HepG2 (cell line): Measurements from ENCODE around the gene KCND3. TPM values are rescaled to one million over a fixed set of nuclear protein-coding genes. Genes with fewer than 3 reads are reported as not detected.

Experiments
- ATAC-seq: fragments of 200-7000 bp; cut with Tn5 transposase; 3 replicates; pipeline ENCODE4 v1.9.1; 2020; ENCODE audit warnings: mild to moderate bottlenecking, moderate library complexity
- BruUV-seq: library from RNA; stranded (reverse); fragments of 400-500 nt; replicated peaks from 2 replicates; lab custom pipeline; 2021; lab: Mats Ljungman, UMichigan
- CTCF ChIA-PET: fragments of 300-600 bp; formaldehyde crosslinking; extraction: SDS; loops from one replicate; lab custom pipeline; 2021; ENCODE audit warnings: low total read pairs, inconsistent platforms, low intra/inter-chr PET ratio; lab: Yijun Ruan, JAX
- POLR2A ChIA-PET: fragments of 350-600 bp; sonication (Branson Sonifier 250); formaldehyde crosslinking; loops from one replicate; lab custom pipeline; 2020; ENCODE audit warnings: antibody characterized with exemption, inconsistent platforms; lab: Yijun Ruan, JAX
- DNase-seq: peaks from one replicate; pipeline ENCODE4 v3.0.0-alpha.2; 2015; ENCODE audit warnings: low spot score
- FAIRE-seq: peaks from 3 replicates; lab custom pipeline; 2011; peaks lifted over from hg19 to GRCh38; lab: Jason Lieb, UNC
- H2AFZ ChIP-seq: one replicate; pipeline ENCODE4 v1.6.1; 2011; ENCODE audit warnings: low read length, inconsistent platforms
- H3K27ac ChIP-seq: fragments of 300-600 bp; 3 replicates; pipeline ENCODE4 v1.8.0; 2011; ENCODE audit warnings: mixed run types, mild to moderate bottlenecking, mixed read lengths, low read length, inconsistent platforms; ENCODE audit not compliant: insufficient read depth; ENCODE audit errors: extremely low read length
- H3K27me3 ChIP-seq, 2 experiments: fragments of 200-600 bp in 1 of 2; 2 replicates in 1 of 2; 3 replicates in 1 of 2; pipeline versions ENCODE4 v1.6.0 to v1.8.0; 2011; ENCODE audit warnings: low read length in 2 of 2, mild to moderate bottlenecking in 2 of 2, moderate library complexity in 2 of 2, inconsistent platforms in 1 of 2; ENCODE audit not compliant: insufficient read depth in 2 of 2, control insufficient read depth in 1 of 2
- H3K36me3 ChIP-seq, 2 experiments: fragments of 200-600 bp in 1 of 2; replicated peaks in 1 of 2; 2 replicates in 1 of 2; 3 replicates in 1 of 2; pipeline versions ENCODE4 v1.5.1 to v1.8.0; 2011; ENCODE audit warnings: low read length in 2 of 2, inconsistent platforms in 1 of 2; ENCODE audit not compliant: insufficient read depth in 2 of 2, control insufficient read depth in 1 of 2
- H3K4me1 ChIP-seq: 2 replicates; pipeline ENCODE4 v1.5.1; 2012; ENCODE audit warnings: low read length, inconsistent platforms; ENCODE audit not compliant: insufficient read depth
- H3K4me2 ChIP-seq: 2 replicates; pipeline ENCODE4 v1.6.0; 2011; ENCODE audit warnings: low read depth, low read length, inconsistent platforms
- H3K4me3 ChIP-seq, 3 experiments: fragments of 200-600 bp in 1 of 3; sonication (generic), shearing (Covaris generic) in 1 of 3; replicated peaks in 1 of 3; 2 replicates each; pipeline ENCODE4 v1.5.1; 2011 to 2016; ENCODE audit warnings: low read length in 3 of 3, inconsistent platforms in 2 of 3, low read depth in 2 of 3, mild to moderate bottlenecking in 2 of 3, control low read depth in 1 of 3, mixed read lengths in 1 of 3; ENCODE audit not compliant: insufficient read depth in 1 of 3
- H3K79me2 ChIP-seq: one replicate; pipeline ENCODE4 v1.6.1; 2011; ENCODE audit warnings: low read length, inconsistent platforms; ENCODE audit not compliant: insufficient read depth
- H3K9ac ChIP-seq: 2 replicates; pipeline ENCODE4 v1.6.0; 2011; ENCODE audit warnings: mild to moderate bottlenecking, low read depth, low read length, inconsistent platforms; ENCODE audit not compliant: insufficient read depth
- H3K9me3 ChIP-seq: 2 replicates; pipeline ENCODE4 v1.5.1; 2012; ENCODE audit warnings: mild to moderate bottlenecking, low read length
- H4K20me1 ChIP-seq: 2 replicates; pipeline ENCODE4 v1.6.0; 2011; ENCODE audit warnings: inconsistent platforms, mild to moderate bottlenecking, low read length, moderate library complexity; ENCODE audit not compliant: insufficient read depth
- ERF ChIP-seq: IDR thresholded peaks from 2 replicates; pipeline ENCODE4 v1.6.1; 2018; ENCODE audit warnings: missing biosample characterization, missing genetic modification reagents
- KAT8 ChIP-seq: IDR thresholded peaks from 2 replicates; pipeline ENCODE4 v1.6.1; 2016; ENCODE audit warnings: missing genetic modification reagents, missing compliant biosample characterization
- MED1 ChIP-seq: sonication (generic); formaldehyde crosslinking; IDR thresholded peaks from 2 replicates; pipeline ENCODE4 v1.4.0; 2020; ENCODE audit warnings: missing genetic modification reagents
- NFKBIZ ChIP-seq: IDR thresholded peaks from 2 replicates; pipeline ENCODE4 v1.6.1; 2018; ENCODE audit warnings: missing genetic modification reagents, missing compliant biosample characterization
- POLR2AphosphoS2 ChIP-seq: IDR thresholded peaks from 2 replicates; pipeline ENCODE4 v1.6.1; 2011; ENCODE audit warnings: low read depth, low read length, improper control_type of control experiment
- ZNF333 ChIP-seq: sonication (generic); formaldehyde crosslinking; IDR thresholded peaks from 2 replicates; pipeline ENCODE4 v1.4.0; 2020; ENCODE audit warnings: mild to moderate bottlenecking, missing genetic modification reagents, borderline replicate concordance
- WGBS: methylation state at CpG from one replicate; pipeline ENCODE4 v1.1.6; 2017; ENCODE audit warnings: low lambda C conversion rate; 5-methylcytosine and 5-hydroxymethylcytosine counted together
- in situ Hi-C: cut with HindIII; loops from 2 replicates; pipeline ENCODE4 v1.10.0; 2017; ENCODE audit warnings: low pct_unique_long_range_greater_than_20kb; ENCODE audit not compliant: extremely low pct_ligation_motif_present
- intact Hi-C: fragments of 100-400 bp; cut with micrococcal nuclease; formaldehyde crosslinking; loops from one replicate; pipeline ENCODE4 v1.10.0; 2022; ENCODE audit not compliant: unreplicated experiment
- polyA plus RNA-seq, 8 experiments: library from polyadenylated mRNA; depleted of rRNA in 3 of 8; stranded (reverse) in 7 of 8; unstranded in 1 of 8; fragments of >200 nt; fragmentation: Illumina TruSeq in 4 of 8; extraction: Trizol in 4 of 8; gene quantifications; 2 replicates each; pipeline versions ENCODE4 v1.2.1 to v1.2.3, GENCODE V29; 2011 to 2016; ENCODE audit warnings: low read depth in 4 of 8, missing spikeins in 1 of 8, mixed read lengths in 1 of 8; ENCODE audit not compliant: insufficient read depth in 1 of 8
- total RNA-seq, 5 experiments: library from RNA; depleted of rRNA; stranded (reverse); fragments of >200 nt; fragmentation: Illumina TruSeq; extraction: Trizol; gene quantifications; 2 replicates each; pipeline ENCODE4 v1.2.3, GENCODE V29; 2016; ENCODE audit warnings: low read depth in 1 of 5
- TF ChIP-seq, protein P1 (sequence below): sonication (generic); formaldehyde crosslinking; IDR thresholded peaks from 2 replicates; pipeline ENCODE4 v1.5.0; 2020; ENCODE audit warnings: mild to moderate bottlenecking, missing genetic modification reagents, borderline replicate concordance
- TF ChIP-seq, protein P2 (sequence below): sonication (generic); formaldehyde crosslinking; conservative IDR thresholded peaks from 2 replicates; pipeline ENCODE4 v1.4.0; 2020; ENCODE audit warnings: missing genetic modification reagents
- TF ChIP-seq, protein P3 (sequence below): sonication (generic); formaldehyde crosslinking; IDR thresholded peaks from 2 replicates; pipeline ENCODE4 v1.4.0; 2020; ENCODE audit warnings: low read depth, mild to moderate bottlenecking, missing genetic modification reagents
- TF ChIP-seq, protein P4 (sequence below): sonication (generic); formaldehyde crosslinking; IDR thresholded peaks from 2 replicates; pipeline ENCODE4 v1.4.0; 2020; ENCODE audit warnings: missing genetic modification reagents, borderline replicate concordance
- TF ChIP-seq, protein P5 (sequence below): sonication (generic); formaldehyde crosslinking; IDR thresholded peaks from 2 replicates; pipeline ENCODE4 v1.4.0; 2020; ENCODE audit warnings: missing genetic modification reagents

The KCND3 gene
- total and polyA plus RNA-seq, 2 of the 13 experiments (the other 11 are each of a cell fraction or from before 2014, with no cell fraction given): 0.04 TPM; not detected in 1

DNA sequence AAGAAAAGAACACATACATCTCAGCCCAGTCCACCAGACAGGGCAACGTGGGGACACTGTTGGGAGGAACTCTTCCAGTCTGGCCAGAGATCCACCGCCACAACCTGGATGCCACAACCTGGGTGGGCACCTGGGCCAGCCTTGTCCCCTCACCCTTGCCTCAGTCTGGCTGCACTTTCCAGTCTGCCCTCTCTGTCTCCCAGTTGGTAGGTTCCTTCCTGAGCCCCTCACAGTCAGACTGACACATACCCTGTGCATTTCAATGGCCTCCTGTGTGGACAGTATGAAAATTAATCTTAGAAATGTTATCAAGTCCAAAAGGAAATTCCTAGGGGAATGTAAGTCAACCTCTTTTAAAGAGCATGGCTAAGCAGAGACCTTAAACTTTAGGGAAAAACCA lies 184.2 kb downstream of the KCND3 start (continued):
- TF ChIP-seq, protein P1, sequence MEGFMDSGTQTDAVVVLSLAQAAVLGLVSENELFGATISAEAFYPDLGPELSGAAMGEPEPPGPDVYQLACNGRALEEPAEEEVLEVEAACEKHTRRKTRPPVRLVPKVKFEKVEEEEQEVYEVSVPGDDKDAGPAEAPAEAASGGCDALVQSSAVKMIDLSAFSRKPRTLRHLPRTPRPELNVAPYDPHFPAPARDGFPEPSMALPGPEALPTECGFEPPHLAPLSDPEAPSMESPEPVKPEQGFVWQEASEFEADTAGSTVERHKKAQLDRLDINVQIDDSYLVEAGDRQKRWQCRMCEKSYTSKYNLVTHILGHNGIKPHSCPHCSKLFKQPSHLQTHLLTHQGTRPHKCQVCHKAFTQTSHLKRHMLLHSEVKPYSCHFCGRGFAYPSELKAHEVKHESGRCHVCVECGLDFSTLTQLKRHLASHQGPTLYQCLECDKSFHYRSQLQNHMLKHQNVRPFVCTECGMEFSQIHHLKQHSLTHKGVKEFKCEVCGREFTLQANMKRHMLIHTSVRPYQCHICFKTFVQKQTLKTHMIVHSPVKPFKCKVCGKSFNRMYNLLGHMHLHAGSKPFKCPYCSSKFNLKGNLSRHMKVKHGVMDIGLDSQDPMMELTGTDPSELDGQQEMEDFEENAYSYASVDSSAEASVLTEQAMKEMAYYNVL (CRISPR knock-in tag): no peak
- TF ChIP-seq MED1 (CRISPR knock-in tag): no peak
- no peak for TF ChIP-seq POLR2AphosphoS2
- TF ChIP-seq, protein P2, sequence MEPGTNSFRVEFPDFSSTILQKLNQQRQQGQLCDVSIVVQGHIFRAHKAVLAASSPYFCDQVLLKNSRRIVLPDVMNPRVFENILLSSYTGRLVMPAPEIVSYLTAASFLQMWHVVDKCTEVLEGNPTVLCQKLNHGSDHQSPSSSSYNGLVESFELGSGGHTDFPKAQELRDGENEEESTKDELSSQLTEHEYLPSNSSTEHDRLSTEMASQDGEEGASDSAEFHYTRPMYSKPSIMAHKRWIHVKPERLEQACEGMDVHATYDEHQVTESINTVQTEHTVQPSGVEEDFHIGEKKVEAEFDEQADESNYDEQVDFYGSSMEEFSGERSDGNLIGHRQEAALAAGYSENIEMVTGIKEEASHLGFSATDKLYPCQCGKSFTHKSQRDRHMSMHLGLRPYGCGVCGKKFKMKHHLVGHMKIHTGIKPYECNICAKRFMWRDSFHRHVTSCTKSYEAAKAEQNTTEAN (CRISPR knock-in tag): no peak
- TF ChIP-seq, all 625 proteins: peak for 0

DNA sequence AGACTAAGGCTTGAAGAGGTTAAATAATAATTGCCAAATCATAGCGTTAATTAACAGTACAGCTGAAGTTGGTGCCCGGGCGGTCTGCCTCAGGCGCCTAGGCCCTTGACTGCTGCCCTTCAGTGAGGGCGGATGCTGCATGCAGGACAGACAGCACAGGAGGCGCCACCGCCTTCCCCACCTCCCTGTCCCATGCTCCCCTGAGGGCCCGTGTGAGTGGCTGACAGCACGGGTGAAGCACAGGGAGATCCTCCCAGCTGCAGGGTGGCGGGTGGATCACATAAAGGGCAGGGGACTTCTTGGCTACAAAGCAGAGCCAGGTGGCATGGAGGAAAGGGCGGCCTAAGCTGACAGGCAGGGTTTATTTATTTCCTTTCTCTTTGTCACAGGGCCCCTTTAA lies 184.7 kb downstream of the KCND3 start:
- 55% methylated on average over 7 of the region's 11 CpGs for WGBS
- in situ Hi-C loops: no loop called here
- intact Hi-C loops: no loop called here
- BruUV-seq: no TSS peak
- H3K36me3 ChIP-seq: no peaks in the 10 kb centered on the region
- H3K9me3 ChIP-seq: no peaks in the 10 kb centered on the region
- DNase-seq (no peak), ATAC-seq (no peak), FAIRE-seq (no peak)
- H3K4me2 ChIP-seq: no peak overlapping the region
- H3K9ac ChIP-seq: no peak overlapping the region
- H3K4me1 ChIP-seq: no peaks in the 10 kb centered on the region
- no peaks in the 10 kb centered on the region for H4K20me1 ChIP-seq
- no peak overlapping the region for H3K27ac ChIP-seq
- peaks cover 4 to 35% of the 10 kb centered on the region in 2 experiments for H3K27me3 ChIP-seq
- no peak overlapping the region for H3K4me3 ChIP-seq
- no peak overlapping the region for H2AFZ ChIP-seq
- ChIA-PET POLR2A (no interaction called here), CTCF (no interaction called here)
- no peaks in the 10 kb centered on the region for H3K79me2 ChIP-seq
- TF ChIP-seq, protein P3, sequence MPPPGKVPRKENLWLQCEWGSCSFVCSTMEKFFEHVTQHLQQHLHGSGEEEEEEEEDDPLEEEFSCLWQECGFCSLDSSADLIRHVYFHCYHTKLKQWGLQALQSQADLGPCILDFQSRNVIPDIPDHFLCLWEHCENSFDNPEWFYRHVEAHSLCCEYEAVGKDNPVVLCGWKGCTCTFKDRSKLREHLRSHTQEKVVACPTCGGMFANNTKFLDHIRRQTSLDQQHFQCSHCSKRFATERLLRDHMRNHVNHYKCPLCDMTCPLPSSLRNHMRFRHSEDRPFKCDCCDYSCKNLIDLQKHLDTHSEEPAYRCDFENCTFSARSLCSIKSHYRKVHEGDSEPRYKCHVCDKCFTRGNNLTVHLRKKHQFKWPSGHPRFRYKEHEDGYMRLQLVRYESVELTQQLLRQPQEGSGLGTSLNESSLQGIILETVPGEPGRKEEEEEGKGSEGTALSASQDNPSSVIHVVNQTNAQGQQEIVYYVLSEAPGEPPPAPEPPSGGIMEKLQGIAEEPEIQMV (CRISPR knock-in tag): no peak
- TF ChIP-seq ZNF333 (CRISPR knock-in tag) (no peak), ERF (CRISPR knock-in tag) (no peak), KAT8 (CRISPR knock-in tag) (no peak), NFKBIZ (CRISPR knock-in tag) (no peak)
- TF ChIP-seq, protein P4, sequence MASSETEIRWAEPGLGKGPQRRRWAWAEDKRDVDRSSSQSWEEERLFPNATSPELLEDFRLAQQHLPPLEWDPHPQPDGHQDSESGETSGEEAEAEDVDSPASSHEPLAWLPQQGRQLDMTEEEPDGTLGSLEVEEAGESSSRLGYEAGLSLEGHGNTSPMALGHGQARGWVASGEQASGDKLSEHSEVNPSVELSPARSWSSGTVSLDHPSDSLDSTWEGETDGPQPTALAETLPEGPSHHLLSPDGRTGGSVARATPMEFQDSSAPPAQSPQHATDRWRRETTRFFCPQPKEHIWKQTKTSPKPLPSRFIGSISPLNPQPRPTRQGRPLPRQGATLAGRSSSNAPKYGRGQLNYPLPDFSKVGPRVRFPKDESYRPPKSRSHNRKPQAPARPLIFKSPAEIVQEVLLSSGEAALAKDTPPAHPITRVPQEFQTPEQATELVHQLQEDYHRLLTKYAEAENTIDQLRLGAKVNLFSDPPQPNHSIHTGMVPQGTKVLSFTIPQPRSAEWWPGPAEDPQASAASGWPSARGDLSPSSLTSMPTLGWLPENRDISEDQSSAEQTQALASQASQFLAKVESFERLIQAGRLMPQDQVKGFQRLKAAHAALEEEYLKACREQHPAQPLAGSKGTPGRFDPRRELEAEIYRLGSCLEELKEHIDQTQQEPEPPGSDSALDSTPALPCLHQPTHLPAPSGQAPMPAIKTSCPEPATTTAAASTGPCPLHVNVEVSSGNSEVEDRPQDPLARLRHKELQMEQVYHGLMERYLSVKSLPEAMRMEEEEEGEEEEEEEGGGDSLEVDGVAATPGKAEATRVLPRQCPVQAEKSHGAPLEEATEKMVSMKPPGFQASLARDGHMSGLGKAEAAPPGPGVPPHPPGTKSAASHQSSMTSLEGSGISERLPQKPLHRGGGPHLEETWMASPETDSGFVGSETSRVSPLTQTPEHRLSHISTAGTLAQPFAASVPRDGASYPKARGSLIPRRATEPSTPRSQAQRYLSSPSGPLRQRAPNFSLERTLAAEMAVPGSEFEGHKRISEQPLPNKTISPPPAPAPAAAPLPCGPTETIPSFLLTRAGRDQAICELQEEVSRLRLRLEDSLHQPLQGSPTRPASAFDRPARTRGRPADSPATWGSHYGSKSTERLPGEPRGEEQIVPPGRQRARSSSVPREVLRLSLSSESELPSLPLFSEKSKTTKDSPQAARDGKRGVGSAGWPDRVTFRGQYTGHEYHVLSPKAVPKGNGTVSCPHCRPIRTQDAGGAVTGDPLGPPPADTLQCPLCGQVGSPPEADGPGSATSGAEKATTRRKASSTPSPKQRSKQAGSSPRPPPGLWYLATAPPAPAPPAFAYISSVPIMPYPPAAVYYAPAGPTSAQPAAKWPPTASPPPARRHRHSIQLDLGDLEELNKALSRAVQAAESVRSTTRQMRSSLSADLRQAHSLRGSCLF: no peak
- TF ChIP-seq, protein P5, sequence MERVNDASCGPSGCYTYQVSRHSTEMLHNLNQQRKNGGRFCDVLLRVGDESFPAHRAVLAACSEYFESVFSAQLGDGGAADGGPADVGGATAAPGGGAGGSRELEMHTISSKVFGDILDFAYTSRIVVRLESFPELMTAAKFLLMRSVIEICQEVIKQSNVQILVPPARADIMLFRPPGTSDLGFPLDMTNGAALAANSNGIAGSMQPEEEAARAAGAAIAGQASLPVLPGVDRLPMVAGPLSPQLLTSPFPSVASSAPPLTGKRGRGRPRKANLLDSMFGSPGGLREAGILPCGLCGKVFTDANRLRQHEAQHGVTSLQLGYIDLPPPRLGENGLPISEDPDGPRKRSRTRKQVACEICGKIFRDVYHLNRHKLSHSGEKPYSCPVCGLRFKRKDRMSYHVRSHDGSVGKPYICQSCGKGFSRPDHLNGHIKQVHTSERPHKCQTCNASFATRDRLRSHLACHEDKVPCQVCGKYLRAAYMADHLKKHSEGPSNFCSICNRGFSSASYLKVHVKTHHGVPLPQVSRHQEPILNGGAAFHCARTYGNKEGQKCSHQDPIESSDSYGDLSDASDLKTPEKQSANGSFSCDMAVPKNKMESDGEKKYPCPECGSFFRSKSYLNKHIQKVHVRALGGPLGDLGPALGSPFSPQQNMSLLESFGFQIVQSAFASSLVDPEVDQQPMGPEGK (CRISPR knock-in tag): no peak
